ENCODE results near the gene DNAH14. TPM values are rescaled to one million over a fixed set of nuclear protein-coding genes. Genes with fewer than 3 reads are reported as not detected.

DNAH14 gene
- total and polyA plus RNA-seq, 4 donors = 0.92 to 11.3 (median 2.0) TPM; not detected in 1

GRCh38 chr1:225410036-225410435, 480.6 kb downstream of the DNAH14 start:
- DNase-seq (no peak), ATAC-seq (ENCODE audit: low FRiP score) (no peak)
- Histone ChIP-seq H3K9me3 (ENCODE audit: control insufficient read depth, low read length) (no peaks in the 10 kb centered on the region), H3K27me3 (ENCODE audit: control insufficient read depth in 1 of 2, insufficient read depth in 2 of 2, low read length in 1 of 2) (no peaks in the 10 kb centered on the region), H3K27ac (ENCODE audit: low read depth in 1 of 2, low read length in 2 of 2) (no peak overlapping the region), H3K4me1 (ENCODE audit: control insufficient read depth in 1 of 2, insufficient read depth in 2 of 2, low read length in 2 of 2) (no peaks in the 10 kb centered on the region), H3K36me3 (ENCODE audit: control insufficient read depth in 1 of 2, insufficient read depth in 2 of 2, low read length in 1 of 2) (peaks cover 0 to 8% of the 10 kb centered on the region in 2 donors), H3K4me3 (ENCODE audit: low read length in 2 of 2) (no peak overlapping the region)
- 84 to 85% methylated on average over 6 of the region's 6 CpGs for WGBS, 2 donors
- intact Hi-C loops (cut with DNase I) = no loop called here

GRCh38 chr1:225412321-225412720, 482.8 kb downstream of the DNAH14 start:
- no peaks in the 10 kb centered on the region for H3K4me1 ChIP-seq (ENCODE audit: control insufficient read depth in 1 of 2, insufficient read depth in 2 of 2, low read length in 2 of 2)
- DNase-seq (no peak), ATAC-seq (ENCODE audit: low FRiP score) (no peak)
- 91 to 92% methylated on average over 10 of the region's 10 CpGs for WGBS, 2 donors
- no peaks in the 10 kb centered on the region for H3K9me3 ChIP-seq (ENCODE audit: control insufficient read depth, low read length)
- intact Hi-C loops (cut with DNase I) = no loop called here
- H3K27ac ChIP-seq (ENCODE audit: low read depth in 1 of 2, low read length in 2 of 2) = no peak overlapping the region
- H3K4me3 ChIP-seq (ENCODE audit: low read length in 2 of 2) = no peak overlapping the region
- H3K27me3 ChIP-seq (ENCODE audit: control insufficient read depth in 1 of 2, insufficient read depth in 2 of 2, low read length in 1 of 2) = no peaks in the 10 kb centered on the region
- H3K36me3 ChIP-seq (ENCODE audit: control insufficient read depth in 1 of 2, insufficient read depth in 2 of 2, low read length in 1 of 2) = peaks cover 0 to 7% of the 10 kb centered on the region in 2 donors

GRCh38 chr1:225412803-225413351, 483.4 kb downstream of the DNAH14 start:
- no peaks in the 10 kb centered on the region for H3K27me3 ChIP-seq (ENCODE audit: control insufficient read depth in 1 of 2, insufficient read depth in 2 of 2, low read length in 1 of 2)
- WGBS, 2 donors = 87 to 91% methylated on average over 10 of the region's 10 CpGs
- no peak for ATAC-seq (ENCODE audit: low FRiP score)
- no peaks in the 10 kb centered on the region for H3K4me1 ChIP-seq (ENCODE audit: control insufficient read depth in 1 of 2, insufficient read depth in 2 of 2, low read length in 2 of 2)
- H3K36me3 ChIP-seq (ENCODE audit: control insufficient read depth in 1 of 2, insufficient read depth in 2 of 2, low read length in 1 of 2) = peaks cover 0 to 7% of the 10 kb centered on the region in 2 donors
- intact Hi-C loops (cut with DNase I) = no loop called here
- H3K27ac ChIP-seq (ENCODE audit: low read depth in 1 of 2, low read length in 2 of 2) = no peak overlapping the region
- H3K9me3 ChIP-seq (ENCODE audit: control insufficient read depth, low read length) = no peaks in the 10 kb centered on the region
- no peak overlapping the region for H3K4me3 ChIP-seq (ENCODE audit: low read length in 2 of 2)
- DNase-seq = no peak

- intact Hi-C loops (cut with DNase I) = no loop called here
- Histone ChIP-seq H3K36me3 (ENCODE audit: control insufficient read depth in 1 of 2, insufficient read depth in 2 of 2, low read length in 1 of 2) (peaks cover under 1 to 7% of the 10 kb centered on the region in 2 donors), H3K27me3 (ENCODE audit: control insufficient read depth in 1 of 2, insufficient read depth in 2 of 2, low read length in 1 of 2) (no peaks in the 10 kb centered on the region), H3K27ac (ENCODE audit: low read depth in 1 of 2, low read length in 2 of 2) (no peak overlapping the region), H3K4me1 (ENCODE audit: control insufficient read depth in 1 of 2, insufficient read depth in 2 of 2, low read length in 2 of 2) (no peaks in the 10 kb centered on the region), H3K9me3 (ENCODE audit: control insufficient read depth, low read length) (no peaks in the 10 kb centered on the region), H3K4me3 (ENCODE audit: low read length in 2 of 2) (no peak overlapping the region)
- DNase-seq (no peak), ATAC-seq (ENCODE audit: low FRiP score) (no peak)
- WGBS, 2 donors = 90% methylated on average over 5 of the region's 5 CpGs
Measured at GRCh38 chr1:225413708-225414375, 484.4 kb downstream of the DNAH14 start.

- H3K9me3 ChIP-seq (ENCODE audit: control insufficient read depth, low read length) = no peaks in the 10 kb centered on the region
- ATAC-seq (ENCODE audit: low FRiP score) (no peak), DNase-seq (no peak)
- H3K27ac ChIP-seq (ENCODE audit: low read depth in 1 of 2, low read length in 2 of 2) = no peak overlapping the region
- 95 to 96% methylated on average over 4 of the region's 4 CpGs for WGBS, 2 donors
- no peaks in the 10 kb centered on the region for H3K27me3 ChIP-seq (ENCODE audit: control insufficient read depth in 1 of 2, insufficient read depth in 2 of 2, low read length in 1 of 2)
- no peaks in the 10 kb centered on the region for H3K4me1 ChIP-seq (ENCODE audit: control insufficient read depth in 1 of 2, insufficient read depth in 2 of 2, low read length in 2 of 2)
- peaks cover 2 to 6% of the 10 kb centered on the region in 2 donors for H3K36me3 ChIP-seq (ENCODE audit: control insufficient read depth in 1 of 2, insufficient read depth in 2 of 2, low read length in 1 of 2)
- intact Hi-C loops (cut with DNase I) = no loop called here
- no peak overlapping the region for H3K4me3 ChIP-seq (ENCODE audit: low read length in 2 of 2)
Measured at GRCh38 chr1:225415307-225415706, 485.8 kb downstream of the DNAH14 start.

GRCh38 chr1:225415967-225416745, 486.7 kb downstream of the DNAH14 start:
- intact Hi-C loops (cut with DNase I) = no loop called here
- no peaks in the 10 kb centered on the region for H3K9me3 ChIP-seq (ENCODE audit: control insufficient read depth, low read length)
- peaks cover 2 to 6% of the 10 kb centered on the region in 2 donors for H3K36me3 ChIP-seq (ENCODE audit: control insufficient read depth in 1 of 2, insufficient read depth in 2 of 2, low read length in 1 of 2)
- DNase-seq (no peak), ATAC-seq (ENCODE audit: low FRiP score) (no peak)
- H3K4me1 ChIP-seq (ENCODE audit: control insufficient read depth in 1 of 2, insufficient read depth in 2 of 2, low read length in 2 of 2) = no peaks in the 10 kb centered on the region
- 84 to 90% methylated on average over 11 of the region's 11 CpGs for WGBS, 2 donors
- no peaks in the 10 kb centered on the region for H3K27me3 ChIP-seq (ENCODE audit: control insufficient read depth in 1 of 2, insufficient read depth in 2 of 2, low read length in 1 of 2)
- H3K27ac ChIP-seq (ENCODE audit: low read depth in 1 of 2, low read length in 2 of 2) = no peak overlapping the region
- H3K4me3 ChIP-seq (ENCODE audit: low read length in 2 of 2) = no peak overlapping the region

- WGBS, 2 donors = 91 to 100% methylated on average over 2 of the region's 2 CpGs
- Histone ChIP-seq H3K27me3 (ENCODE audit: control insufficient read depth in 1 of 2, insufficient read depth in 2 of 2, low read length in 1 of 2) (no peaks in the 10 kb centered on the region), H3K4me1 (ENCODE audit: control insufficient read depth in 1 of 2, insufficient read depth in 2 of 2, low read length in 2 of 2) (no peaks in the 10 kb centered on the region), H3K9me3 (ENCODE audit: control insufficient read depth, low read length) (no peaks in the 10 kb centered on the region), H3K4me3 (ENCODE audit: low read length in 2 of 2) (no peak overlapping the region), H3K36me3 (ENCODE audit: control insufficient read depth in 1 of 2, insufficient read depth in 2 of 2, low read length in 1 of 2) (peaks cover 2 to 5% of the 10 kb centered on the region in 2 donors), H3K27ac (ENCODE audit: low read depth in 1 of 2, low read length in 2 of 2) (no peak overlapping the region)
- ATAC-seq (ENCODE audit: low FRiP score) (no peak), DNase-seq (no peak)
- intact Hi-C loops (cut with DNase I) = no loop called here
Measured at GRCh38 chr1:225418059-225418458, 488.6 kb downstream of the DNAH14 start.

- Histone ChIP-seq H3K36me3 (ENCODE audit: control insufficient read depth in 1 of 2, insufficient read depth in 2 of 2, low read length in 1 of 2) (peaks cover 2 to 5% of the 10 kb centered on the region in 2 donors), H3K9me3 (ENCODE audit: control insufficient read depth, low read length) (no peaks in the 10 kb centered on the region), H3K4me3 (ENCODE audit: low read length in 2 of 2) (no peak overlapping the region), H3K27me3 (ENCODE audit: control insufficient read depth in 1 of 2, insufficient read depth in 2 of 2, low read length in 1 of 2) (no peaks in the 10 kb centered on the region), H3K4me1 (ENCODE audit: control insufficient read depth in 1 of 2, insufficient read depth in 2 of 2, low read length in 2 of 2) (no peaks in the 10 kb centered on the region), H3K27ac (ENCODE audit: low read depth in 1 of 2, low read length in 2 of 2) (no peak overlapping the region)
- 90 to 91% methylated on average over 4 of the region's 4 CpGs for WGBS, 2 donors
- DNase-seq (no peak), ATAC-seq (ENCODE audit: low FRiP score) (no peak)
- intact Hi-C loops (cut with DNase I) = no loop called here
Measured at GRCh38 chr1:225418598-225418997, 489.1 kb downstream of the DNAH14 start.
